HCT116 (cell line): ENCODE data around the gene SLC25A39. TPM values are rescaled to one million over a fixed set of nuclear protein-coding genes. Genes with fewer than 3 reads are reported as not detected.

Experiments
- ATAC-seq: fragments of 200-7000 bp; cut with Tn5 transposase; 2 replicates; pipeline ENCODE4 v1.9.1; 2020; ENCODE audit warnings: mild to moderate bottlenecking, moderate library complexity
- BruUV-seq: library from RNA; stranded (reverse); fragments of 400-500 nt; replicated peaks from 2 replicates; lab custom pipeline; 2021; lab: Mats Ljungman, UMichigan
- CTCF ChIA-PET: fragments of 300-600 bp; sonication (Branson Sonifier 250); formaldehyde crosslinking; loops from one replicate; lab custom pipeline; 2021; ENCODE audit warnings: antibody characterized with exemption; lab: Charles Lee
- POLR2A ChIA-PET: fragments of 300-600, 350-600 bp; sonication (Branson Sonifier 250); formaldehyde crosslinking; loops from one replicate; lab custom pipeline; 2021; ENCODE audit warnings: antibody characterized with exemption; lab: Charles Lee
- RAD21 ChIA-PET, 2 experiments: fragments of 300-600 bp; sonication (Branson Sonifier 250); formaldehyde crosslinking; loops; one replicate each; lab custom pipeline; 2023; ENCODE audit warnings: low total read pairs in 2 of 2; ENCODE audit not compliant: uncharacterized antibody in 2 of 2, unreplicated experiment in 2 of 2, low non-redundant PET in 1 of 2; lab: Charles Lee
- DNase-seq: peaks from one replicate; pipeline ENCODE4 v3.0.0-alpha.2; 2010; ENCODE audit warnings: low read depth, low spot score
- H2AFZ ChIP-seq: fragments of 200-600 bp; shearing (Covaris generic), sonication (generic); 2 replicates; pipeline ENCODE4 v1.6.1; 2017; ENCODE audit warnings: low read depth, mixed run types, mixed read lengths, antibody characterized with exemption, low read length; ENCODE audit not compliant: poor library complexity, severe bottlenecking
- H3K27ac ChIP-seq: 2 replicates; pipeline ENCODE4 v1.5.1; 2012; ENCODE audit warnings: low read depth, low read length
- H3K27me3 ChIP-seq: fragments of 200-600 bp; sonication (generic); 2 replicates; pipeline ENCODE4 v1.6.1; 2016; ENCODE audit warnings: mixed run types, low read length, mixed read lengths; ENCODE audit not compliant: insufficient read depth
- H3K36me3 ChIP-seq, 2 experiments: fragments of 200-500 bp in 1 of 2; fragments of 200-600 bp in 1 of 2; sonication (Bioruptor generic) in 1 of 2; sonication (generic) in 1 of 2; 2 replicates each; pipeline versions ENCODE4 v1.5.1 to v1.6.1; 2014 to 2016; ENCODE audit warnings: low read length in 2 of 2, inconsistent platforms in 1 of 2, mixed read lengths in 1 of 2, mixed run types in 1 of 2; ENCODE audit not compliant: insufficient read depth in 2 of 2, control insufficient read depth in 1 of 2
- H3K4me1 ChIP-seq, 2 experiments: fragments of 200-600 bp in 1 of 2; sonication (generic) in 1 of 2; 2 replicates each; pipeline versions ENCODE4 v1.5.1 to v1.6.1; 2012 to 2017; ENCODE audit warnings: low read length in 2 of 2, inconsistent platforms in 1 of 2, mild to moderate bottlenecking in 1 of 2, mixed read lengths in 1 of 2, mixed run types in 1 of 2, moderate library complexity in 1 of 2; ENCODE audit not compliant: insufficient read depth in 2 of 2, control insufficient read depth in 1 of 2
- H3K4me2 ChIP-seq: fragments of 200-600 bp; sonication (generic); 2 replicates; pipeline ENCODE4 v1.6.1; 2017; ENCODE audit warnings: mixed run types, low read length, mixed read lengths
- H3K4me3 ChIP-seq, 2 experiments: fragments of 200-600 bp in 1 of 2; sonication (generic) in 1 of 2; replicated peaks in 1 of 2; 2 replicates each; pipeline ENCODE4 v1.5.1; 2011 to 2016; ENCODE audit warnings: low read length in 2 of 2, control low read depth in 1 of 2, low read depth in 1 of 2, mild to moderate bottlenecking in 1 of 2, mixed read lengths in 1 of 2, mixed run types in 1 of 2
- H3K79me2 ChIP-seq: fragments of 200-600 bp; sonication (generic); 2 replicates; pipeline ENCODE4 v1.6.1; 2017; ENCODE audit warnings: mild to moderate bottlenecking, mixed run types, low read length, moderate library complexity, mixed read lengths; ENCODE audit not compliant: insufficient read depth
- H3K9ac ChIP-seq: fragments of 200-600 bp; sonication (generic); 2 replicates; pipeline ENCODE4 v1.6.1; 2016; ENCODE audit warnings: low read length, mixed read lengths
- H3K9me2 ChIP-seq: fragments of 200-600 bp; sonication (generic), shearing (Covaris generic); 2 replicates; pipeline ENCODE4 v1.6.1; 2017; ENCODE audit warnings: mixed run types, mild to moderate bottlenecking, moderate library complexity; ENCODE audit not compliant: insufficient read depth
- H3K9me3 ChIP-seq, 2 experiments: fragments of 200-500 bp in 1 of 2; fragments of 200-600 bp in 1 of 2; sonication (Bioruptor generic) in 1 of 2; sonication (generic) in 1 of 2; 2 replicates each; pipeline ENCODE4 v1.6.1; 2014 to 2017; ENCODE audit warnings: low read length in 2 of 2, mixed read lengths in 2 of 2, inconsistent platforms in 1 of 2, low read depth in 1 of 2, mild to moderate bottlenecking in 1 of 2, mixed run types in 1 of 2, moderate library complexity in 1 of 2; ENCODE audit not compliant: control insufficient read depth in 1 of 2, insufficient read depth in 1 of 2
- H4K20me1 ChIP-seq: fragments of 200-600 bp; sonication (generic), shearing (Covaris generic); 2 replicates; pipeline ENCODE4 v1.6.1; 2017; ENCODE audit warnings: mixed run types, mild to moderate bottlenecking, moderate library complexity; ENCODE audit not compliant: insufficient read depth
- CEBPB ChIP-seq: IDR thresholded peaks from 2 replicates; pipeline ENCODE4 v1.6.1; 2012; ENCODE audit warnings: low read depth
- CTCF ChIP-seq, 3 experiments: fragments of 200-600 bp in 1 of 3; sonication (generic) in 1 of 3; IDR thresholded peaks in 2 of 3; conservative IDR thresholded peaks in 1 of 3; 2 replicates each; pipeline ENCODE4 v1.5.1; 2012 to 2017; ENCODE audit warnings: low read depth in 2 of 3, low read length in 2 of 3, antibody characterized with exemption in 1 of 3, borderline replicate concordance in 1 of 3, control low read depth in 1 of 3, mild to moderate bottlenecking in 1 of 3, mixed read lengths in 1 of 3, mixed run types in 1 of 3, moderate library complexity in 1 of 3; ENCODE audit not compliant: insufficient read depth in 1 of 3
- EGR1 ChIP-seq: IDR thresholded peaks from 2 replicates; pipeline ENCODE4 v1.6.1; 2012; ENCODE audit warnings: low read depth
- EZH2 ChIP-seq: fragments of 200-600 bp; sonication (generic); IDR thresholded peaks from 2 replicates; pipeline ENCODE4 v1.6.1; 2017; ENCODE audit warnings: antibody characterized with exemption, mixed run types
- SP1 ChIP-seq: IDR thresholded peaks from 2 replicates; pipeline ENCODE4 v1.6.1; 2012; ENCODE audit warnings: low read depth
- TCF7L2 ChIP-seq: IDR thresholded peaks from 2 replicates; pipeline ENCODE4 v1.7.0; 2011; ENCODE audit warnings: borderline replicate concordance, inconsistent platforms; ENCODE audit not compliant: insufficient read depth, insufficient read length; ENCODE audit errors: extremely low read depth
- YY1 ChIP-seq: IDR thresholded peaks from 2 replicates; pipeline ENCODE4 v1.6.1; 2011; ENCODE audit warnings: low read length, low read depth, moderate library complexity, mild to moderate bottlenecking; ENCODE audit not compliant: insufficient replicate concordance; ENCODE audit errors: extremely low read depth
- ZFX ChIP-seq: fragments of 450-650 bp; IDR thresholded peaks from 2 replicates; pipeline ENCODE4 v1.6.1; 2017
- intact Hi-C: fragments of 100-400 bp; cut with micrococcal nuclease; formaldehyde crosslinking; loops from 2 replicates; pipeline ENCODE4 v1.10.0; 2022
- total RNA-seq: library from RNA; stranded (reverse); gene quantifications from one replicate; pipeline ENCODE4 v1.2.1, GENCODE V29; 2021; ENCODE audit not compliant: unreplicated experiment

SLC25A39 gene
- total RNA-seq, 1 experiment from 2014 or later: 326 TPM

- TF ChIP-seq CTCF (IDR thresholded peaks at IDR 0.05 in 2 of 3, conservative IDR thresholded peaks at IDR 0.05 in 1 of 3; ENCODE audit: borderline replicate concordance in 1 of 3, insufficient read depth in 1 of 3, low read depth in 2 of 3, low read length in 2 of 3): no peak
- TF ChIP-seq EGR1: no peak
- no peak for TF ChIP-seq SP1
- TF ChIP-seq TCF7L2: no peak
- TF ChIP-seq ZFX: no peak
- no peak for TF ChIP-seq EZH2
These were observed 26.6 kb downstream of the SLC25A39 start (continued) for GRCh38 chr17:44297975-44298374.

- H3K9me3 ChIP-seq: no peaks in the 10 kb centered on the region
- CTCF ChIA-PET: no interaction called here
- RAD21 ChIA-PET: no interaction called here
- intact Hi-C loops: no loop called here
- H2AFZ ChIP-seq: no peak overlapping the region
- no peaks in the 10 kb centered on the region for H3K9me2 ChIP-seq
- no peak overlapping the region for H3K4me2 ChIP-seq
- no peaks in the 10 kb centered on the region for H4K20me1 ChIP-seq
- H3K9ac ChIP-seq: no peak overlapping the region
- H3K4me3 ChIP-seq: no peak overlapping the region
- H3K36me3 ChIP-seq: no peaks in the 10 kb centered on the region
- POLR2A ChIA-PET: no interaction called here
- ATAC-seq: no peak
- no peak for DNase-seq
- BruUV-seq: no TSS peak
- H3K27ac ChIP-seq: no peak overlapping the region
- H3K79me2 ChIP-seq: no peaks in the 10 kb centered on the region
- TF ChIP-seq CEBPB: no peak
- TF ChIP-seq YY1: no peak
- TF ChIP-seq TCF7L2: no peak
- no peak for TF ChIP-seq EZH2
- H3K27me3 ChIP-seq: no peaks in the 10 kb centered on the region
- no peaks in the 10 kb centered on the region for H3K4me1 ChIP-seq
These were observed 31.0 kb downstream of the SLC25A39 start for GRCh38 chr17:44293509-44294226.
